GM18517 (cell line): ENCODE data around the gene PPM1B.
"Not testable (repeated sequence)": the region's sequence is repeated elsewhere in the genome, so short reads cannot be mapped to it uniquely, and the experiment has no call there.

Experiments
- ATAC-seq: cut with Tn5 transposase; IDR thresholded peaks from one replicate; pipeline ENCODE4 v1.9.1; 2021; ENCODE audit warnings: mild to moderate bottlenecking, moderate library complexity; ENCODE audit not compliant: unreplicated experiment

The PPM1B gene

GRCh38 chr2:44155666-44156446, 12.8 kb upstream of the PPM1B start:
- ATAC-seq = no peak

DNA sequence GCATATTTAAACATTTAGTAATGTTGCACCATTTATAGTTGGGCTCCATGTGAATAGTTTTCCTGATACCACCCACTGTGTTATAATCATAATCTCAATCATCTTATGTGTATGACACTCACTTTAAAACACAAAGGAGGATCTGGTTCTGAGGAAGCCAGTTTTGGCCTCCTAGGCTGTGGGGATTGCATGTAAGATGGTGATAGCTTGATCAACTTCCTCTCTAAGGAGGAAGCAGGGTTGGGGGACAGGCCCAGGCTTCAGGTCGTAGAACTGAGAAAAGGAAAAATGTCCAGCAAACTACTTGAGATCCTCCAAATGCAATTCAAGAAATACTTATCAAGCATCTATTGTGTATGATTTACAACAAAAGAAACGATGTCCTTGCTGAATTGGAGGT, 4.9 kb upstream of the PPM1B start:
- ATAC-seq = no peak

DNA sequence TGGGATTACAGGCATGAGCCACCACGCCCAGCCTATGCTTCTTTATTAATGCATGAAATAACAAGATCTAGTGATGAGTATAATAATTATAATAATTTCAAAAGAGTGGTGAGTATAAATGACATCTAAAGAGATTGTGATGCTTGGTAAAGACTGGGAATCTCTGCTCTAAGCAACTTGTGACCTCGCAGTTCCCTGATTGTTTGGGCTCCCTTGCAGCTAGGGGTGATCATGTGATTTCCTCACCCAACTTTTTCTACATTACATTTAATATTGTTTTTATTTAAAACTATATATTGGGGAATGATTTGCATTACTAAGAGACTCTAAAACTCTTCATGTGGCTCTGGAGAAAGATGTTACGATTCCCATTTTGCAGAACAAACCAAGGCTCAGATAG, 4.1 kb upstream of the PPM1B start:
- no peak for ATAC-seq

DNA sequence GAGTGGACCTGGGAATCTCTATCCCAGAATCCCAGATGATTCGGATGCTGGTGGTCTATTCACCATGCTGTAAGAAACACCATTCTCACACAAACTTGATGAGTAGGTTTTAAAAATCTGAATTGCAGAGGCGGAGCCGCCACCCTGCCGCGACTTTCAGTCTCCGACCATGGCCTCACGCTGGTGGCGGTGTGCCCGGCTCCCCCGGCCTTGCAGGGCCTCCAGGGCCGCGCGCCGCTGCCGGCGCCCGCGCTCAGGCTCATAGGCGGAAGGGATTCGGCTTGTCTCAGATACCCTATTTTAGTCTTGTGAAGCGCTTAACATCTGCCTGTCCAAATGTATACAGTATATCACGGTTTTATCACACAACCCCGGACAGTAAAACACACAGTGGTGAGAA, 2.6 kb upstream of the PPM1B start:
- no peak for ATAC-seq

- ATAC-seq = no peak
Observed at GRCh38 chr2:44167311-44167907, 1.3 kb upstream of the PPM1B start.

DNA sequence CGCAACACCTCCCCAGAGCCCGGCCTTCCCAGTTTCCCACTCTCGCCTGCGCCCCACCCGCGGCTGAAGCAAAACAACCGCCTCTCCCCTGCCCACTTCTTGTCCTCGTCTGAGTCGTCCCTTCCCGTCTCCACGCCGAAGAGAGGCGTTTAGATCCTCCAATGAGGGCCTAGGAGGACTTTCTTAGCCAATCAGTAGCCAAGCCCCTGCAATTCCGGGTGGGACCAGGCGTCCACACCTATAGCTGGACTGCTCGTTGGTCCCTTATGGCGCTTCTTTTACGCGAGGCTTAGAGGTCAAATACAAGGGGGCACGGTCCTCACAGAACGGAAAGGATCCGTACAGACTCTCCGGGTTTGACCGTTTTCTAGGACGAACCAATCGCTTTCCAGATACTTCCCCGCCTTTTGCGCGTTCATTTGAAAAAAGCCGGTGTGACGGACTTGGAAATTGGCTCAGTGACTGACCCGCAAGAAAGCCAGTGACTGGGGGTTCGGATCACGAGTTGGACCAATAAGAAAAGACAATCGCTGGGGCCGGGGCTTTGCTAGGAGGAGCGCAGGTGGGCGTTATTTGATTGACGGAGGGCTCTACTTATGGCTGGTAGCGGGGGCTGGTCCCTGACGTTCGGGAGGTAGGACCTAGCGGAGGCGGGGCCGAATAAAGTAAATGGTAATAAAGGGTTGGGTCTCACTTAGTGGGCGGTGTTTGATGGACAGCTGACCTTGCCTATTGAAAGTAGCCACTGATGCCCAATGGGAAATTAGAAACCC, 581 bp upstream of the PPM1B start:
- ATAC-seq = peak; percentile 91

GRCh38 chr2:44169155-44169898, 652 bp downstream of the PPM1B start:
- ATAC-seq = no peak

DNA sequence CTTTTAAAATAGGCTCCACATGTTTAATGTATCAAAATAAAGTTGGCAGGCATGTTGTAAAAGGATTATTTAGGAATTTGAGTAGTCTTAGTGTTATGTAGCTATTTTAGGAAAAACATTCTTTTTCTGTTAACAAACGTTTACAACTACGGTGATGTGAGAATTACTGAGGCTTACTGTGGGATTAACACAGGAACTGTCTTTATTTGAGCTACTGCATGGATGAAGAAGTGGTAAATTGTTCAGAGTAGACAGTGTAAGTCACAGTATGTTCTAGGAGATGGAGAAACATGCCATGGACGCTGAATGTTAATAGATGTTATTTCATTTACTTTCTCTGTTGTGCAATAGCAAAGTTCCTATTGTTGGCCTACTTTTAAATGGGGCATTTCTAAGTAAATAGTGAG, 1.6 kb downstream of the PPM1B start:
- ATAC-seq = no peak

DNA sequence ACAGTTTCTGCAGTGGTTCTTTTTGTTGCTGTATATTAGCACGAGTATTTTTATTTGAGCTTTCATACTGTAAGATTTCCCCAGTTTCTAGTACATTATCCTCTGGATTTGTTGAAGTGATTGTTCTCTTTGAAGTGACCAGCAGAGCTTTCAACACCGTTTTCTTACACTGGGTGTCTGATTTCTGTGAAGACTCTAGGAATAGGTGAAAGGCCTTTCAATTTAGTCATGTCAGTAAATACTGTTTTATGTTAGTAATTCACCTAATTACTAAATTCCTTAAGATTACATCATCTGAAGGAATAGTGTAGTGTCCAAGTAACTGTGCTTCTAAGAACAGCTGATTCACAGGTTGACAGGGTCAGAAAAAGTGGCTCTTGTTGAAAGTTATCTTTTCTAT, 2.3 kb downstream of the PPM1B start:
- ATAC-seq = no peak

DNA sequence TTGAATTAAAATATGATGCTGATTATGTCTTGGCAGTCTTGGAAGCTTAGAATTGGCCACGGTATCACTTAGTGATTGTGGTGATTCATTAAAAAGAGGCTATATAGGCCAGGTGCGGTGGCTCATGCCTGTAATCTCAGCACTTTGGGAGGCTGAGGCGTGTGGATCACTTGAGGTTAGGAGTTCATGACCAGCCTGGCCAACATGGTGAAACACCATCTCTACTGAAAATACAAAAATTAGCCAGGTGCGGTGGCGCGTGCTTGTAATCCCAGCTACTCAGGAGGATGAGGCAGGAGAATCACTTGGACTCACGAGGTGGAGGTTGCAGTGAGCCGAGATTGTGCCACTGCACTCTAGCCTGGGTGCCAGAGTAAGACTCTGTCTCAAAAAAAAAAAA, 2.8 kb downstream of the PPM1B start:
- not testable (repeated sequence) for ATAC-seq

DNA sequence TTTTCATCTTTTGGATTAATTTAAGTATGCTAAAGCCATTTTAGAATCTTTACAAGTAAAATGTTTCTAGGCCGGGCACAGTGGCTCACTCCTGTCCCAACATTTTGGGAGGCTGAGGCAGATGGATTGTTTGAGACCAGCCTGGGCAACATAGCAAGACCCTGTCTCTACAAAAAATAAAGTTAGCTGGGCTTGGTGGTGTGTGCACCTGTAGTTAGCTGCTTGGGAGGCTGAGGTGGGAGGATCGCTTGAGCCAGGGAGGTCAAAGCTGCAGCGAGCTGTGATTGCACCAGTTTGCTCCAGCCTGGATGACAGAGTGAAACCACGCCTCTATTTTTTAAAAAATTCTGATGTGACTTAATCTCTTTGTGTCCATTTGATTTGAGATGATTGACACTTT, 3.9 kb downstream of the PPM1B start:
- no peak for ATAC-seq

- ATAC-seq = no peak
Observed at GRCh38 chr2:44178950-44179349, 10.3 kb downstream of the PPM1B start.

GRCh38 chr2:44181648-44182047, 13.0 kb downstream of the PPM1B start:
- ATAC-seq = no peak

- no peak for ATAC-seq
Observed at GRCh38 chr2:44184106-44184505, 15.4 kb downstream of the PPM1B start.

GRCh38 chr2:44186810-44187209, 18.1 kb downstream of the PPM1B start:
- ATAC-seq = no peak

DNA sequence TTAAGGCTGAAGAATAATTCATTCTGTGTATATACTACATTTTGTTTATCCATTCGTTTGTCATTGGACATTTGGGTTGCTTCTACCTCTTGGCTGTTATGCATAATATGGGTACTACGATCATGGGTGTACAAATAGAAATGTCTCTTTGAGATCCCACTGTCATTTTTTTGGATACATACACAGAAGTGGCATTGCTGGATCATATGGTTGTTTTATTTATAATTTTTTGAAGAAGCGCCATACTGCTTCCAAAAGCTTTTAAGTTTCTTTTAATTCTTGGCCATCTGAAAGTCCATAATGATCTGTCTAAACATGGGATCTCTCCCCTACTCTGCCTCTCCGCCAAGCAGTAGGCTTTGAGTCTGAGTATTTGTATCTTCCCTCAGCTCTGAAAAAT, 18.6 kb downstream of the PPM1B start:
- ATAC-seq = no peak

DNA sequence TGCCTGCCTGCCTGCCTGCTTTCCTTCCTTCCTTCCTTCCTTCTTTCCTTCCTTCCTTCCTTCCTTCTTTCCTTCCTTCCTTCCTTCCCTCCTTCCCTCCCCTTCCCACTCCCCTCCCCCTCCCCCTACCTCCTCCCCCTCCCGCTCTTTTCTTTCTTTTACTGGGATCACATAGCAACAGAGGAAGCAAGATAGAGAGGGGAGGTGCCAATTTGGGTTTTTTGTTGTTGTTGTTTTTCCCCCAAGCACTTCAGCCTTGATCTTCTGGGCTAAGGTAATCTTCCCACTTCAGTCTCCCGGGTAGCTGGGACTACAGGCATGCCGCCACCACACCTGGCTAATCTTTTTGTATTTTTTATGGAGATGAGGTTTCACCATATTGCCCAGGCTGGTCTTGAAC, 20.0 kb downstream of the PPM1B start:
- no peak for ATAC-seq

GRCh38 chr2:44189104-44189503, 20.4 kb downstream of the PPM1B start:
- ATAC-seq = no peak

DNA sequence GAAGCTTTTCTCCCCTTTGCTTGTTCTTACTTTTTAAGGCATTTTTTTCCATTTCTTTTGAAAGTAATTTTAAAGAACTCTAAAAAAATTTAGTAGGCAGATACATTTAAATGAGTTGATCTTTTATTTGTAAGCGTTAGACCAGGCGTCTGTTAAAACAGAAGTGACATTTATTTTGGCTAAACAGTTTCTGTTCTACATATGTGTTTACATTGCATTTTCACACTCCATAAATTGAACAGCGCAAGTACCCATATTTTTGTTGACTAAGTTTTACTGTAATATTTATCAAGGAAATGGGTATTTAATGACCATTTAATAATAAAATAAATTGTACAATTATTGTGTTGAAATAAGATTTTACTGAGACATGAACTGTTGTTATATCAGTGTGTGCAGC, 21.9 kb downstream of the PPM1B start:
- ATAC-seq = no peak

DNA sequence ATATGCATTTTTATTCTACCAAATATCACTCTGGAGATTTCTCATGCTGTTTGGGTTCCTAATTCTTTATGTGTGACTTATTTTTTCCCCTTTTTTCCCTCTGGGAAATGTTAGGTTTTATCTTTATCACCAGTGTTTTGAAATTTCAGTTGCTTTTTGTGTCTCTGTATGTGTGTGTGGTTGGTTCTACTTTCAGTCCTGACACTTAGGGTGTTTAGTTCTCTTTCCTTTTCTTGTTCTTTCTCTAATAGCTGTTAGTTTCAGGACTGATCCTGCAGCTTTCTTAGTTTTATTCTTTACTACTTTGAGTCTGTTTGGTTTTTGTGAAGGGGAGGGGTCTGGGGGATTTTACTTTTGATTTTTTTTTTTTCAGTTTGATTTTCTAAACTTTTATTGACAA, 23.1 kb downstream of the PPM1B start:
- ATAC-seq = peak; percentile 94

GRCh38 chr2:44192646-44193045, 24.0 kb downstream of the PPM1B start:
- no peak for ATAC-seq
